ENCODE results near the gene SPSB1.
A peak's percentile ranks its signal among the peaks of the same experiment; 100 is the strongest.

The SPSB1 gene

DNA sequence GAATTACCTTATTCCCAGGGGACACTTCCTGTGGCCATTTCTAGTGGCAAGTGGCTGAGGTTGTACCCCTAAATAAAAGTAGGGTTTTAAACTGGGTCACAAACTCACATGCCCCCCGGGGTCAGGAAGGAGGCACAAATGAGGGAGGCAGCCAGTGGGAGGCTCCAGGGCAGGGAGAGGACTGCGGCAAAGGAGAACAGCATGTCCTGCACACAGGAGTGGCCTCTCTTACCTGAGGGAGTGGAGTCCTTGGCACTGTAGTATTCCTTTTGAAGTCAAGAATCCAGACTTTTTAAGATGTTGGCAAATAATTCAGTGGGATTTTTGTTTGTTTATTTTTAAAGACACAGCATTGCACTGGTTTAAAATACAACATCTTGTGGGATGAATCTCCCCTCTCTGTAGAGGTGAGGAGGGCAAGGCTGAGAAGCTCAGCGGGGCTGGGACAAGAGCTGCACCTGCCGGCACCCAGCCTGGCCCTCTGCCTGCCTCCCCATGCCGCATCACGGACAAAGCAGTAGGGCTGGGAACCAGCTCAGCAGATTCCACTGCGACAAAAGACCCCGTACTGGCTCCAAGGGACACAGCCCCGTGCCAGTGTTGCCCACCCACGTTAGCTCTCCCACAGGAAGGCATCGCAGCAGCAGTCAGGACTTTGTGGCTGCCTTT lies 22.2 kb downstream of the SPSB1 start:
- DNase-seq (ENCODE audit: low read depth), result no peak
- no peak overlapping the region for H3K4me3 ChIP-seq (ENCODE audit: low read depth, low read length)
- TF ChIP-seq, protein P1, sequence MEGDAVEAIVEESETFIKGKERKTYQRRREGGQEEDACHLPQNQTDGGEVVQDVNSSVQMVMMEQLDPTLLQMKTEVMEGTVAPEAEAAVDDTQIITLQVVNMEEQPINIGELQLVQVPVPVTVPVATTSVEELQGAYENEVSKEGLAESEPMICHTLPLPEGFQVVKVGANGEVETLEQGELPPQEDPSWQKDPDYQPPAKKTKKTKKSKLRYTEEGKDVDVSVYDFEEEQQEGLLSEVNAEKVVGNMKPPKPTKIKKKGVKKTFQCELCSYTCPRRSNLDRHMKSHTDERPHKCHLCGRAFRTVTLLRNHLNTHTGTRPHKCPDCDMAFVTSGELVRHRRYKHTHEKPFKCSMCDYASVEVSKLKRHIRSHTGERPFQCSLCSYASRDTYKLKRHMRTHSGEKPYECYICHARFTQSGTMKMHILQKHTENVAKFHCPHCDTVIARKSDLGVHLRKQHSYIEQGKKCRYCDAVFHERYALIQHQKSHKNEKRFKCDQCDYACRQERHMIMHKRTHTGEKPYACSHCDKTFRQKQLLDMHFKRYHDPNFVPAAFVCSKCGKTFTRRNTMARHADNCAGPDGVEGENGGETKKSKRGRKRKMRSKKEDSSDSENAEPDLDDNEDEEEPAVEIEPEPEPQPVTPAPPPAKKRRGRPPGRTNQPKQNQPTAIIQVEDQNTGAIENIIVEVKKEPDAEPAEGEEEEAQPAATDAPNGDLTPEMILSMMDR (conservative IDR thresholded peaks at IDR 0.05; ENCODE audit: low read depth, low read length), result no peak

DNA sequence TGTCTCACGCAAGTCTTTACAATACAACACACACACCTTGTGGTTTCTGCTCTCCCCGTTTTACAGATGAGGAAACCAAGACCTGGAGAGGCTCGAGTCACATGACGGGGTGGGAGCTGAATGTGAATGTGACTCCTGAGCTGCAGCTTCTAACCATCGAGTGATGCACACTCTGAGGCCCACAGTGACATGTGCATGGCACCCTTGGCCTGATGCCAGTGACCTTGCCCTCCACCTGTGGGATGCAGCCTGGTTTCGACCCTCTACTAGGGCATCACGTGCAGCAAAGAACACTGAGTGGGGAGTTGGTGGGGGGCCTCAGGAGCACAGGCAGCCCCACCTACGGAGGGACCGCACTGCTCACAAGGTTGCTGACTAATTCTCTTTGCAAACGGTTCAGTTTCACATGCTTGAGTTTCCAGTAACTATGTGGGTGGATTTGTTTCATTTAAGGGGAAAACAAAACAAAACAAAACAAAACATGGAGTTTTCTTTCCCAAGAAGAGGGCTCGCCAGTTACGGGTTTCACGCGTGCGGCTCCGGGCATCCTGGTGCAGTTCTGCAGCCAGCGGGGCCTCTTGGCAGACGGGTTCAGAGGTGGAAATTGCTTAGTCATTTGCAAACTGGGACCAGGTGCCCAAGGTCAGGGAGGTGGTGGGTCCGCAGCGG lies 22.9 kb downstream of the SPSB1 start:
- TF ChIP-seq, protein P1 (conservative IDR thresholded peaks at IDR 0.05; ENCODE audit: low read depth, low read length), result no peak
- H3K4me3 ChIP-seq (ENCODE audit: low read depth, low read length), result no peak overlapping the region
- DNase-seq (ENCODE audit: low read depth), result peak; percentile 94

DNA sequence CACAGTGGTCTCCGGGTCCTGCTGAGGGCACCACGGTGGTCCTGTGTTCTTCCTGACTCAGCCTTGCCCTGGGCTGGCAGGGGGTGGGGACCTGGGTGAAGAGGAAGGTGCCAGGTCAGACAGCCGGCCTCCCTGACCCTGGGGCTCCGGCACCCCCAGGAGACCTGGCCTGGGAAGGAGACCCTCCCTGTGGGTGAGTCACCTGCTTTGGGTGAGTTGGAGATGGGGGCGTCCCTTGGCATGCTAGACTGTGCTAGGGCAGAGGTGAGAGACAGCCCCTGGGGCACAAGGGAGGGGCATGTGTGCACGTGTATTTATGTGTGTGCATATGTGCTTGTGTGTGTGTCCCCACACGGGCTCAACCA lies 23.4 kb downstream of the SPSB1 start:
- TF ChIP-seq, protein P1 (conservative IDR thresholded peaks at IDR 0.05; ENCODE audit: low read depth, low read length), result no peak
- DNase-seq (ENCODE audit: low read depth), result peak; percentile 27
- no peak overlapping the region for H3K4me3 ChIP-seq (ENCODE audit: low read depth, low read length)

DNA sequence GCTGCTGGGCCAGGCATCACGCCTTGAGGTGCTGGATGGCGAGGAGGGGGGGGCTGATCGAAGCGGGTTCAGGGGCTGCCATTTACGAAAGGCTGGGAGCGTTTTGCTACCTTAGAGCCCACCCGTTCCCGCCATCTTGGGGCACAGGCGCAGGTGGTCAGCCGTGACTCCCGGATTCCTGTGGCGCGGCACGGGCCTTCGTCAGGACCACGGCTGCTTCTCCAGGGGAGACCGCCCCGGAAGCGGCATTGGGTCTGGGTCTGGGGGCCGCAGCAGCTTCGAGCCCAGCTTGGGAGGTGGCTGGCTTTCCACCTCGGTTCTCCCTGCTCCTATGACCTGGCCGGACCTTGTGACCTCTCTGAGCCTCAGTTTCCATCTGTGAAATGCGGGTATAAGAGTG lies 23.8 kb downstream of the SPSB1 start:
- no peak overlapping the region for H3K4me3 ChIP-seq (ENCODE audit: low read depth, low read length)
- DNase-seq (ENCODE audit: low read depth), result no peak
- TF ChIP-seq, protein P1 (conservative IDR thresholded peaks at IDR 0.05; ENCODE audit: low read depth, low read length), result no peak

DNA sequence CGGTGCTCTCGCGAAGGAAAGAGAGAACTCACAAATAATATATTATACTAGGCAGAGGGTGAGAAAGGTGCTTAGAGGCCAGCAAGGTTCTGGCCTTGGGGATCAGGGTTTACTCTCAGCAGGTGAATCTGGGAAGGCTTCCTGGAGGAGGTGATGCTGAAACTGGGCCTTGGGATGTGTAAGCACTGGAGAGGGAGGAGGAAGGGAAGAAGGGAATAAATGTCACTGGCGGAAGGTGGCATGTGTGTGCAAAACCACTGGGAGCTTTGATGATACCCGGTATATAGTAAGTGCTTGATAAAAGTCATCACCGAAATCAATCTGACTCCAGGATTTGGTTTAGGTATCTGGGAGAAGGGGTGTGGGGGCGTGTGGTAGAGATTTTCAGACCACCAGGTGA lies 24.4 kb downstream of the SPSB1 start:
- no peak overlapping the region for H3K4me3 ChIP-seq (ENCODE audit: low read depth, low read length)
- TF ChIP-seq, protein P1 (conservative IDR thresholded peaks at IDR 0.05; ENCODE audit: low read depth, low read length), result no peak
- DNase-seq (ENCODE audit: low read depth), result no peak

DNA sequence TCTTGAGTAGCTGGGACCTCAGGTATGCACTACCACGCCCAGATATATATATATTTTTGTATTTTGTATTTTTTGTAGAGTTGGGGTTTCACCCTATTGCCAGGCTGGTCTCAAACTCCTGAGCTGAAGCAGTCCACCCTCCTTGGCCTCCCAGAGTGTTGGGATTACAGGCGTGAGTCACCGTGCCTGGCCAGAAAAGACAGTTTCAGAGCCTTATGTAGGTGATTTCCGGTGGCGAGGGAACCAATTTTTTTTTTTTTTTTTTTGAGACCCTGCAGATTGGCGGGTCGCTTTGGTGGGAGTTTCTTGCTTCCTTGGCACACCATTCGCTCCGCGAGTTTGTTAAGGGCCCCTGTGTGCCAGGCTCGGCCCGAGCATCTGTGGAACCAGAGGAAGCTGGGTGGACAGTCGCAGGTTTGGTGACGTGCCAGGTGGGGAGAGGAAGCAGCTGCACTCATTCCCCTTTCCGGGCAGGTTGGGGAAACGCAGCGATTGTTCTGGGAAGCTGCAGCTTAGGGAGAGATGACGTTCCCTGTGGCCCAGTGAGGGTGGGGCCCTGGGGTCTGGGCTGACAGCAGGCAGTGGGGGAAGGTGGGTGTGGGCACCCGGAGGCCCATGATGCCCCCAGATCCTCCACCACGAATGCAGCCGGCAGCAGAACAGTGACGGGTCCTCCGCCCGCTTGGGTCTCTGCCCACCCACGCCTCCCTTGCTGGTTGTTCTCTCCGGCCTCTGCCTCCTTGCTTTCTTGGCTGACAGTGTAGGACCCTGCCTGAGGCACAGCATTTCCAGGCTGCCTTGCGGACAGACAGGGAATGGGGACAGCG lies 25.1 kb downstream of the SPSB1 start:
- TF ChIP-seq, protein P1 (conservative IDR thresholded peaks at IDR 0.05; ENCODE audit: low read depth, low read length), result no peak
- no peak overlapping the region for H3K4me3 ChIP-seq (ENCODE audit: low read depth, low read length)
- peak; percentile 47 for DNase-seq (ENCODE audit: low read depth)
